Measurements from ENCODE around the gene EIF3L. TPM values are rescaled to one million over a fixed set of nuclear protein-coding genes. Genes with fewer than 3 reads are reported as not detected.
A peak's percentile ranks its signal among the peaks of the same experiment; 100 is the strongest.

EIF3L gene
- total and polyA plus RNA-seq, 2 donors (not counting 3 experiments of a cell fraction or from before 2014, with no cell fraction given) = 479 to 601 TPM

- Histone ChIP-seq H3K9me3 (replicated peaks; ENCODE audit: control insufficient read depth, insufficient read depth, low read length) (no peaks in the 10 kb centered on the region), H3K4me2 (ENCODE audit: insufficient read depth, low read length) (peak overlapping the region; percentile 87), H3K4me3 (replicated peaks in 1 of 3; ENCODE audit: insufficient read depth in 1 of 3, low read depth in 1 of 3, low read length in 3 of 3) (peak overlapping the region; percentile 57 to 72 (median 66)), H3K79me2 (ENCODE audit: control insufficient read depth, insufficient read depth, low read length) (peaks cover 13% of the 10 kb centered on the region), H3K4me1 (ENCODE audit: control insufficient read depth, extremely low read depth, insufficient read depth, low read length) (peaks cover 24% of the 10 kb centered on the region), H3K36me3 (ENCODE audit: control insufficient read depth in 2 of 2, extremely low read depth in 1 of 2, insufficient read depth in 2 of 2, low read length in 2 of 2) (no peaks in the 10 kb centered on the region), H4K20me1 (replicated peaks; ENCODE audit: control insufficient read depth, extremely low read depth, insufficient read depth, low read length) (no peaks in the 10 kb centered on the region), H3K27ac (ENCODE audit: insufficient read depth, low read depth, low read length) (peak overlapping the region; percentile 25), H3K27me3 (ENCODE audit: control insufficient read depth in 2 of 2, insufficient read depth in 2 of 2, low read length in 2 of 2) (no peaks in the 10 kb centered on the region), H2AFZ (ENCODE audit: low read depth, low read length) (peak overlapping the region; percentile 82), H3K9me1 (replicated peaks; ENCODE audit: control insufficient read depth, extremely low read depth, insufficient read depth, low read length) (no peaks in the 10 kb centered on the region), H3K9ac (replicated peaks; ENCODE audit: extremely low read depth, insufficient read depth, low read length) (peak overlapping the region; percentile 55)
- TF ChIP-seq MYC (IDR thresholded peaks at IDR 0.05; ENCODE audit: low read depth, low read length) = no peak
- no peak for TF ChIP-seq JUN (IDR thresholded peaks at IDR 0.05; ENCODE audit: borderline replicate concordance, insufficient read depth, insufficient read length, low read depth)
- TF ChIP-seq GATA2 (IDR thresholded peaks at IDR 0.05; ENCODE audit: insufficient read depth, insufficient read length, low read depth, low read length) = no peak
- TF ChIP-seq EZH2 (IDR thresholded peaks at IDR 0.05; ENCODE audit: borderline replicate concordance, low read depth, low read length, severe bottlenecking) = no peak
- TF ChIP-seq POLR2AphosphoS5 (IDR thresholded peaks at IDR 0.05; ENCODE audit: insufficient read depth, low read depth, low read length) = no peak
- TF ChIP-seq POLR2A (IDR thresholded peaks at IDR 0.05; ENCODE audit: low read depth, low read length) = no peak
- TF ChIP-seq MAX (IDR thresholded peaks at IDR 0.05; ENCODE audit: insufficient read depth, insufficient read length) = no peak
- no peak for TF ChIP-seq CTCF (IDR thresholded peaks at IDR 0.05; ENCODE audit: extremely low read depth in 1 of 2, insufficient read depth in 1 of 2, low read depth in 1 of 2, low read length in 2 of 2)
- no peak for TF ChIP-seq FOS (IDR thresholded peaks at IDR 0.05; ENCODE audit: borderline replicate concordance, insufficient read depth, low read length)
- ChIA-PET CTCF (interaction anchor here (1.1 to 4.2 kb wide), 6 partner anchors 9 to 165 kb away, joined by 3 to 35 read pairs (median 4); no protein-coding TSS in a partner anchor), POLR2A (interaction anchor here (2.2 kb wide), 1 partner anchor 9 kb away, joined by 5 read pairs; no protein-coding TSS in a partner anchor)
- dilution Hi-C loops (cut with MboI; ENCODE audit: extremely low pct_ligation_motif_present, low sequenced_read_pairs) = no loop called here
- FAIRE-seq (no peak), DNase-seq (ENCODE audit: low read depth, low spot score) (no peak)
- BruUV-seq (replicated peaks) = no TSS peak
- intact Hi-C loops (cut with micrococcal nuclease) = loop anchor here (2.0 kb wide), 1 partner anchor 41 kb away; the partner anchor contains the start of gene EIF3L
Measured at GRCh38 chr22:37808294-37808657, 40.9 kb upstream of the EIF3L start.

Data from endothelial cell of umbilical vein (primary cell).